NCI-H82 treated with DMSO at 0.1 percent for 48 hours (cell line): ENCODE measurements around the gene RNF150.
A peak's percentile ranks its signal among the peaks of the same experiment; 100 is the strongest.

Experiments used
- DNase-seq: peaks from one replicate; lab custom pipeline; 2025; ENCODE audit not compliant: unreplicated experiment; lab: John Stamatoyannopoulos, UW

The RNF150 gene

DNA sequence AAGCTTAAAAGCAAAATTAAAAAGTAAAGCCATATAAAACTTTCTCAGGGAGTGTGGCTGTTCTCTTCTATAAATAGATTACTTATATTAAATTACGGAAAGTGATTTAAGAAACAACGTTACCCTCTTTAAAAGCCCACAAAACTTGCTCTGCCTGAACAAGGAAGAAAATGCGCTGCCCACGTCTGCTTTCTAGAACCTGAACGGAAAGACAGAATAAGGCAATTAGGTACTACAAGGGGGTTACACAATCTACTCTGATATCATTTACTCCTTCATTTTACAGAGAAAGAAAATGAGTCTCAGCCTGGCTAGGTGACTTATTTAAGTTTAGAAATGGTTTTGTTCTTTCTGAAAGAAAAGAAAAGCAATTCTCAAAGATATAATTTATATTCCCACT is 147.2 kb downstream of the RNF150 start:
- DNase-seq = no peak

- no peak for DNase-seq
Measured at GRCh38 chr4:140982613-140983340, 150.5 kb downstream of the RNF150 start.

DNA sequence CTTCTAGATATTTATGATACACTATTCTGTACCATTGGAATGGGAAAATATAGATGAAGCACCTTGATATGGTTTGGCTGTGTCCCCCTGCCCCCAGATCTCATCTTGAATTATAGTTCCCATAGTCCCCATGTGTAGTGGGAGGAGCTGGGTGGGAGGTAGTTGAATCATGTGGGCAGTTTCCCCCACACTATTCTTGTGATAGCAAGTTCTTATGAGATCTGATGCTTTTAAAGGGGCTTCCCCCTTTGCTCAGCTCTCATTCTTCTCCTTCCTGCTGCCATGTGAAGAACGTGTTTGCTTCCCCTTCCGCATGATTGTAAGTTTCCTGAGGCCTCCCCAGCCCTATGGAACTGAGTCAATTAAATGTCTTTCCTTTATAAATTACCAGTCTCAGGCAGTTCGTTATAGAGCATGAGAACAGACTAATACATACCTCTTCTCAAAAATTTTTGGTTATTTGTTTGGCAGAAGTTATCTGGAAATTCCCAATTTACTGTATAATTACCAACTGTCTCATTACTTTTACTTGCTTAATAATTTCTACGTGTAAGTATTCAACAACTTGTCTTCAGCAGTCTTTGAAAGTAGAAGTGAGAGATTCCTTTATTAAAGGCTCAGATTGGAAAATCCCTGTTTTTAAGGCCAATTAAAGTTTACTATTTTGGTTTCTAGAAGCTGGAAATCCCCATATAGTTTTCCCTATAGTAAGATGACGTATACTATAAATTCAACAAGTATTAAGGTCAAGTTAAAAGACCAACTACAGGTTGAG is 152.7 kb downstream of the RNF150 start:
- no peak for DNase-seq

DNA sequence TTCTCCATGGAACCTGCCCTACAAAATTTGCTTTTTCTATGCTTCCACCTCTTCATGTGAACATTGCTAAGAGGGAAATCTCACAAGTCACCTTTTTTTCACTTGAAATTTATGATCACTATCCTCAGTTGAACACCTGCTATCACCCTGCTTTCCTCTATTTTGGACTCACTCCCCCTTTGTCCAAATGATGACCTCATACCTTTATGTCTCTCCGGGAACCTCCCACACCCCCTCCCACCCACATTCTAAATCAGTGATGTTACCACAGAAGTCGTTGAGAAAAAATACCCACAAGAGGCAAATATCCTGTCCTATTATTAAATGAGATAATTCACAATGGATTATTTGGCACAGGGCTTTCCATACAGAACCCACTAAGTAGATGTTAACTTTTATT is 156.5 kb downstream of the RNF150 start:
- no peak for DNase-seq

DNA sequence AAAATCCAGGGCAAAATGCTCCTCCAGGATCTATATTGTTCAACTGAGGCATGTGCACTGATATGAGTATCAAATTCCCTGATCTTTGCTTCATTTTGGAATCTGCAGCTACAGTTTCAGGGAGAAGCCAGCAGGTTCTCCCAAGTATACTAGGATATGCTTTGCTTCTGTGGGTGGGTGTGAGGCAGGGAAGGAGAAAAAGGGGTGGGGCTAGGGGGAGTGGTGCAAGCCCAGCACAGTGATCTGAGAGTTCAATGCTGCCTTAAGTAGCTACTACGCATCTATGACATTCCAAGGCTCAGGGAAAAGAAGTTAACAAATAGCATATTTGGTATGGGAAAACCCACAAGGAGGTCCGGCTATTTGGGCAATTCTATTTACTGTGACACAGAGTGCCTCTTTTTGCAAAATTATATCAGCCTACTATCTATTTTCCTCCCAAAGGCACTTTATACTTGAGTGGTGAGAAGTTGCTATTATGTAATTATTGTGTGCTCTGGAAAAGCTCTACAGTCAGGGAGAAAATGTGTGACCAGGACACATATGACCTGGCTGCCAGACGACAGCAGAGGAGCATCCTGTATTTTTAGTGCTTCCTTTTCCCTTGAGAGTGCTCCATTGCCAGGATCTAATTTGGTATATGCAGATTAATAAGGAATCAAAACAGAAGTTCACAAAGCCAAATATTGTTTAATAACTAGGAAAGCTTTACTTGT is 162.0 kb downstream of the RNF150 start:
- no peak for DNase-seq

DNA sequence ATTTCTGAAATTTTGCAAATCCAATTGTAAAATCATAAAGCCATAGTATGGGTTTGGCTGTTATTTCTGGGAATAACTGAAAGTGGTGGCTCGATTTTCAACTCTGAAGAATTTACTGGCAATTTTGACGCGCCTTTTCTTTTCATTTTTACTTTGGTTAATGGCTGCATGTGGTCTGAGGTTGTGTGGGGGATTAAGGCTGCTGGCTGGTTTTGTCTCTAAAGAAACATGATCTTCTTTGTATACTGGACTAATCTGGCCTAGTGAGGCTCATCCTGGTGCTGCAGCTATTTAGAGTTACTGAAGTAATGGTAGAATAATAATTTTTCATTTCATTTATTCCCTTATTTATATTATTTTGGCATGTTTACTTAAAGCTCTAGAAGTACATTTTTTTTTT is 164.0 kb downstream of the RNF150 start:
- DNase-seq = no peak

DNA sequence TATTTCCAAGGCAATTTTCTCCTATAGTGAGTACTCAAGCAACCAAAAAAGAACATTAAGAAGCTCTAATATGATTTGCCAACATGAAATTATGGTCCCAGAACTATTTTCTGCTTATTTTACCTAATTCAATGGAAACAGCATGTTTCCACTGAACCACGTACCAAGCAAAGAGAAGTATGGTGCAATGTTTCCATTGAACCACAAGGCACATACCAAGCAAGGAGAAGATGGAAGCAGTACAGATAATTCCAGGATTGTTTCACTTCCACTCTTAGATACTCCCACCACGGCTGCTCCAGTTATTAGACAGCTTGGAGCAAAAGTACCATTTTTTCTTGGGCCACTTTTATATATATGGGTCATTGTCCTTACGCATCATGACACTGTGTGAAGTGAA is 164.9 kb downstream of the RNF150 start:
- DNase-seq = no peak

- DNase-seq = no peak
Measured at GRCh38 chr4:140963883-140964282, 169.4 kb downstream of the RNF150 start.

DNA sequence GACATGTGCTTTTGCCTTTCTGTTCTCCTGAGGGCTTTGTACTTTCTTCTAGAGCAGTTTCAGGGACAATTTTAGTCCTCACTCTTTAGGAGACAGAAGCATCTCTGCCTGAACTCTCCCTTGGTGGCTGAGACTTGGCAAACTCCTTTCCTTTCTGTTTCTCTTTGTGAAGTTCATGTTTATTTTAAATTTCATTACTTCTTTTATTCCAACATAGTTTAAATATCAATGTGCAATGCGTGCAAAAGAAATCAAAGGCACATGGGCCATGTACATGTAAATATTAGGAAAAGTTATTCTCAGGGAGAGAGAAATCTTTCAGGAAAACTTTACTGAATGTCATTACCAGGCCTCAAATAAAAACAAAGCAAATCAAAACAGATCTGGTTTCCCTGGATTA is 177.6 kb downstream of the RNF150 start:
- no peak for DNase-seq

- DNase-seq = peak; percentile 79
Measured at GRCh38 chr4:140952717-140953116, 180.6 kb downstream of the RNF150 start.

GRCh38 chr4:140947506-140947905 is 185.8 kb downstream of the RNF150 start:
- DNase-seq = no peak

- DNase-seq = no peak
Measured at GRCh38 chr4:140945106-140945505, 188.2 kb downstream of the RNF150 start.

GRCh38 chr4:140944572-140944971 is 188.7 kb downstream of the RNF150 start:
- no peak for DNase-seq

DNA sequence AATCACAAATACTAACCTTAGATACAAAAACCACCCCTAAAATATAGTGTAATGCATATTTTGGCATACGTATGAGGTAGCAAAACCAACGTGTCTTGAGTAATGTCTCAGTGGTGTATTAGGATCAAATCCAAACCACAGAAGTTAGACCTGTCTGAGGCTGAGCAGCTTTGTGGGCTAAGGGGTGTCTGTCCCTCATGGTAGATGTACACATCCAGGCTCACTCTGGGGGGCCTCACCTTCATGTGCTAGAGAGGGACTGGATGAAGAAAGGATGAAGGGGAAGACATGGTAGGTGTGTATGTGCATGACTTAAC is 189.1 kb downstream of the RNF150 start:
- DNase-seq = no peak

DNA sequence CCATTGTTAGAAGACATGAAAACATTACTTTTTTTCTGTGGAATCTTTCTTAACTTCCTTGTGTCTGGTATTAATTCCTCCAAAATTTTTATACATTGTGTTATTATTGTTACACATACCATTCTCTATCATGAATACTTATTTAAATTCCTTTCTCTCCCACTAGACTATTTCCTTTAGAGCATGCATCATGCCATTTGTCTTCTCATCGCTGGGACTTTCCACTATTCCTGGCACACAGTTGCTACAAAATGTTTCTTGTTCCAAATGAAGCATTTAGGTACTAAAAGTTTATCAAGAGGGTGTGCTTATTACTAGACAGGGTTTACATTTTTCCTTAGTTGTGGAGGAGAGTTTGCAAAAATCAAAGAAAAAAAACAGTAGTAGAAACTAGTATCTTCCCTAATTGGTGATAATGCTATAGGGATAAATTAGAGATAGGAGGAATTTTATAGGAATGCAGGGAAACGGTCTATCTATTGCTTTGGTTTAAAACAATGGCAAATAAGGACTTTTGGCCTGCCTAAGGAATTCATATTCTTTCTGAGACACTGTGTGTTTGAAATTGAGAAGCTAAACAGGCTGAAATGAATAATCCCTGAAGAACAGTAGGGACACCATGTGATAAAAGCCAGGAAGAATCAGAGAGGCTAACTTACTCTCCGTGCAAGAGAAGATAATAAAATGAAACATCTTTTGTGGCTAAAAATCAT is 189.6 kb downstream of the RNF150 start:
- no peak for DNase-seq

DNA sequence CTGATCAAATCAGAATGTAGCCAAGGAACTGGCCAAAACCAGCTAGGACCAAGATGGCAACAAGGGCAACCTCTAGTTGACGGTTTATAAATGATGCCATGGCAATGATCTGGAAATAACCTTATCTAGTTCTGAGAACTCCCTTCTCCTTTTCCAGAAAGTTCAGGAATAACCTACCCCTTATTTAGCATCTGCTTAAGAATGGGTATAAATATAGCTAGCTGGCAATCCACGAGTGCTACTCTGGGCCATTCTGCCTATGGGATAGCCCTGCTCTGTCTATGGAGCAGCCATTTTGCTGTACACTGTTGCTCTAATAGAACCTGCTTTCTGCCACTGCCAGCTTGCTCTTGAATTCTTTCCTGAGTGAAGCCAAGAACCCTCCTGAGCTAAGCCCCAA is 192.7 kb downstream of the RNF150 start:
- DNase-seq = no peak

DNA sequence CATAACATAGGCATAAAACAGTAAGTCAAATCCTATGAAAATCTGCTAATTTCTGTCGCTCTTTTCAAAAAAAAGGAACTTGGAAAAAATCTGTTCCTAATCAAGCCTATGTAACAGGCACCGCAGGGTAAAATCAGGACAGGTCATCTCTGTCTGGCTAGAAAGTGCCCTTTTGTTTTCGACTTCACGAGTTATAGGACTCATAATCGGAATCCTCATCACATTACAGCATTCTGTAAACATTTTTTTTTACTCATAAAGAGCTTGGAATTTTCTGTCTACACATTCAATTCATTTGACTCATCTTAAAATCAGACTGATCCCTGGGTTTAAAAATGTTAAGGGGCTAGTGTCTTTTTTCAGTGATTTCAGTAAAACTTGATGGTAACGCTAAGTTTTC is 195.4 kb downstream of the RNF150 start:
- DNase-seq = no peak

GRCh38 chr4:140935254-140935653 is 198.0 kb downstream of the RNF150 start:
- no peak for DNase-seq

- no peak for DNase-seq
Measured at GRCh38 chr4:140932501-140933045, 200.7 kb downstream of the RNF150 start.

- no peak for DNase-seq
Measured at GRCh38 chr4:140931911-140932310, 201.4 kb downstream of the RNF150 start.

- DNase-seq = no peak
Measured at GRCh38 chr4:140930557-140930956, 202.7 kb downstream of the RNF150 start.
